ENCODE measurements around the gene FGFR3.
A peak's percentile ranks its signal among the peaks of the same experiment; 100 is the strongest.
"Not testable (repeated sequence)": the region's sequence is repeated elsewhere in the genome, so short reads cannot be mapped to it uniquely, and the experiment has no call there.

The FGFR3 gene

GRCh38 chr4:1841887-1842210 is 48.8 kb downstream of the FGFR3 start:
- no peak for TF ChIP-seq JUND (IDR thresholded peaks at IDR 0.05; ENCODE audit: low read depth)
- no peak for DNase-seq (ENCODE audit: low read depth in 1 of 2, low spot score in 1 of 2)
- in situ Hi-C loops (cut with HindIII; ENCODE audit: low pct_unique_long_range_greater_than_20kb, low sequenced_read_pairs): no loop called here

GRCh38 chr4:1842339-1842895 is 49.3 kb downstream of the FGFR3 start:
- in situ Hi-C loops (cut with HindIII; ENCODE audit: low pct_unique_long_range_greater_than_20kb, low sequenced_read_pairs): no loop called here
- TF ChIP-seq JUND (IDR thresholded peaks at IDR 0.05; ENCODE audit: low read depth): no peak
- DNase-seq (ENCODE audit: low read depth in 1 of 2, low spot score in 1 of 2): no peak

- no peak for DNase-seq (ENCODE audit: low read depth in 1 of 2, low spot score in 1 of 2)
- in situ Hi-C loops (cut with HindIII; ENCODE audit: low pct_unique_long_range_greater_than_20kb, low sequenced_read_pairs): no loop called here
- no peak for TF ChIP-seq JUND (IDR thresholded peaks at IDR 0.05; ENCODE audit: low read depth)
These were observed 49.9 kb downstream of the FGFR3 start for GRCh38 chr4:1842993-1843448.

GRCh38 chr4:1843852-1844251 is 50.8 kb downstream of the FGFR3 start:
- no peak for DNase-seq (ENCODE audit: low read depth in 1 of 2, low spot score in 1 of 2)
- in situ Hi-C loops (cut with HindIII; ENCODE audit: low pct_unique_long_range_greater_than_20kb, low sequenced_read_pairs): no loop called here
- no peak for TF ChIP-seq JUND (IDR thresholded peaks at IDR 0.05; ENCODE audit: low read depth)

- DNase-seq (ENCODE audit: low read depth in 1 of 2, low spot score in 1 of 2); in situ Hi-C loops (cut with HindIII; ENCODE audit: low pct_unique_long_range_greater_than_20kb, low sequenced_read_pairs): not testable (repeated sequence)
These were observed 51.5 kb downstream of the FGFR3 start for GRCh38 chr4:1844618-1845017.

- DNase-seq (ENCODE audit: low read depth in 1 of 2, low spot score in 1 of 2): no peak
- in situ Hi-C loops (cut with HindIII; ENCODE audit: low pct_unique_long_range_greater_than_20kb, low sequenced_read_pairs): no loop called here
- TF ChIP-seq JUND (IDR thresholded peaks at IDR 0.05; ENCODE audit: low read depth): no peak
These were observed 53.5 kb downstream of the FGFR3 start for GRCh38 chr4:1846580-1846979.

- in situ Hi-C loops (cut with HindIII; ENCODE audit: low pct_unique_long_range_greater_than_20kb, low sequenced_read_pairs): no loop called here
- no peak for DNase-seq (ENCODE audit: low read depth in 1 of 2, low spot score in 1 of 2)
- no peak for TF ChIP-seq JUND (IDR thresholded peaks at IDR 0.05; ENCODE audit: low read depth)
These were observed 57.2 kb downstream of the FGFR3 start for GRCh38 chr4:1850276-1850675.

- TF ChIP-seq JUND (IDR thresholded peaks at IDR 0.05; ENCODE audit: low read depth): no peak
- DNase-seq (ENCODE audit: low read depth in 1 of 2, low spot score in 1 of 2): no peak
- in situ Hi-C loops (cut with HindIII; ENCODE audit: low pct_unique_long_range_greater_than_20kb, low sequenced_read_pairs): no loop called here
These were observed 58.1 kb downstream of the FGFR3 start for GRCh38 chr4:1851160-1851559.

- TF ChIP-seq JUND (IDR thresholded peaks at IDR 0.05; ENCODE audit: low read depth): no peak
- in situ Hi-C loops (cut with HindIII; ENCODE audit: low pct_unique_long_range_greater_than_20kb, low sequenced_read_pairs): no loop called here
These were observed 58.7 kb downstream of the FGFR3 start for GRCh38 chr4:1851575-1852410.

GRCh38 chr4:1852904-1853623 is 60.0 kb downstream of the FGFR3 start:
- in situ Hi-C loops (cut with HindIII; ENCODE audit: low pct_unique_long_range_greater_than_20kb, low sequenced_read_pairs): no loop called here
- DNase-seq (ENCODE audit: low read depth in 1 of 2, low spot score in 1 of 2): no peak
- no peak for TF ChIP-seq JUND (IDR thresholded peaks at IDR 0.05; ENCODE audit: low read depth)

More at GRCh38 chr4:1851575-1852410, 58.7 kb downstream of the FGFR3 start:
- no peak for DNase-seq (ENCODE audit: low read depth in 1 of 2, low spot score in 1 of 2)

- DNase-seq (ENCODE audit: low read depth in 1 of 2, low spot score in 1 of 2): no peak
- in situ Hi-C loops (cut with HindIII; ENCODE audit: low pct_unique_long_range_greater_than_20kb, low sequenced_read_pairs): no loop called here
- TF ChIP-seq JUND (IDR thresholded peaks at IDR 0.05; ENCODE audit: low read depth): no peak
These were observed 61.7 kb downstream of the FGFR3 start for GRCh38 chr4:1854752-1855151.

GRCh38 chr4:1855333-1856070 is 62.4 kb downstream of the FGFR3 start:
- DNase-seq (ENCODE audit: low read depth in 1 of 2, low spot score in 1 of 2): peak in 1 of 2 experiments; percentile 35
- in situ Hi-C loops (cut with HindIII; ENCODE audit: low pct_unique_long_range_greater_than_20kb, low sequenced_read_pairs): no loop called here
- TF ChIP-seq JUND (IDR thresholded peaks at IDR 0.05; ENCODE audit: low read depth): no peak
